Amygdala (tissue), 56 donors: ENCODE results near the gene ERP27.

ENCODE experiments used
- DNase-seq, 56 donors: peaks; one replicate each; lab custom pipeline; 2025; lab: John Stamatoyannopoulos, UW

Gene ERP27

DNA sequence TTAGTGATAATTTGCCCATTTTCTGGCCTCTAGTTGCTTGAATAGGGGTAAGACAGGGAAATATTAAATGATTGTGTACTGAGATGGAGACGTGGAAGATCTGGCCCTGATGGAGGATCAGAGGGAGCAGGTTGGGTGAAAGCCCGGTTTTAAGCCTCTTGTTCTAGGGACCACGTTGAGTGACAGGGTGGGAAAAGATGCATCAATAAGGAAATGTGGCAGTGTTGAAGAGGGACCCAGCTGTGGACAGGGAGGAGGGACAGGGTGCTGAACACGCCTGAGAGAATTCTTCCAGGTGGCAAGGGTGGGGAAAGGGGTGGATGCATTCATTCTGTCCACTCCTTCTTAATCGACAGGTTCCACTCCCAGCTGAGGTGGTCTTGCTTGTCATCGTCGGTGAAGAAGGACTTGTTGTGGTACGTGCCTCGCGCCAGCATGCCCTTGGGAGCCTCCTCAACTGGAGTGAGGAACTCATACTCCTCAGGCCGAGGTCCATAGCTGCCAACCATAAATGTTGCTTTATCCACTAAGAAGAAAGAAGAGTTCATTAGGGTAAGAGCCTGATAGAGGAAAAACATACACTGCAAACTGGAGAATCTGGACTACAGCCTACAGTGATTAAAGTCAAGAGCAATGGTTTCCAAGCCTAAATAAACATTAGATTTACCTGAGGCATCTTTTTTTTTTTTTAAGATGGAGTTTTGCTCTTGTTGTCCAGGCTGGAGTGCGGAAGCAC lies 4.0 kb upstream of the ERP27 start:
- no peak for DNase-seq

GRCh38 chr12:14941369-14941768 lies 3.0 kb upstream of the ERP27 start:
- no peak for DNase-seq

- no peak for DNase-seq
Observed at GRCh38 chr12:14937689-14938088, 648 bp downstream of the ERP27 start.

- no peak for DNase-seq
Observed at GRCh38 chr12:14937014-14937413, 1.3 kb downstream of the ERP27 start.

- DNase-seq = no peak
Observed at GRCh38 chr12:14936224-14936861, 2.0 kb downstream of the ERP27 start.

DNA sequence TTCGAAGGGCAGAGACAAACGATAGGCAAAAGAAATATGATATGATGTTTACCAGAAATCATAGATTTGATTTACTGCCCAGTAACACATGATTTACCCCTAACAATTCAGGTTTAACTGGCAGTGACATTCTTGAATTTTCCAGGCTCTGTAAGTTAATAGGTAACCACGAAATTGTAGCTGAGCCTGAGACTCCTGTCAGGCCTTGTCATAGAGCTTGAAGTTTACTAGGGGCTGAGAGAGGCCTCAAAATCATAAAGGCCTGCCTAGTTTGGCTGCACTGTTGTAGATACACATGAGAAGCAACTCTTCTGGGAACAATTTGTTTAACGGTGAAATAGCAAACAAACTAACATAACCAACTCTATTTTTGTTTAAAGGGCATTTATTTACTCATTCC lies 3.3 kb downstream of the ERP27 start:
- DNase-seq = no peak

GRCh38 chr12:14934511-14934910 lies 3.8 kb downstream of the ERP27 start:
- no peak for DNase-seq

DNA sequence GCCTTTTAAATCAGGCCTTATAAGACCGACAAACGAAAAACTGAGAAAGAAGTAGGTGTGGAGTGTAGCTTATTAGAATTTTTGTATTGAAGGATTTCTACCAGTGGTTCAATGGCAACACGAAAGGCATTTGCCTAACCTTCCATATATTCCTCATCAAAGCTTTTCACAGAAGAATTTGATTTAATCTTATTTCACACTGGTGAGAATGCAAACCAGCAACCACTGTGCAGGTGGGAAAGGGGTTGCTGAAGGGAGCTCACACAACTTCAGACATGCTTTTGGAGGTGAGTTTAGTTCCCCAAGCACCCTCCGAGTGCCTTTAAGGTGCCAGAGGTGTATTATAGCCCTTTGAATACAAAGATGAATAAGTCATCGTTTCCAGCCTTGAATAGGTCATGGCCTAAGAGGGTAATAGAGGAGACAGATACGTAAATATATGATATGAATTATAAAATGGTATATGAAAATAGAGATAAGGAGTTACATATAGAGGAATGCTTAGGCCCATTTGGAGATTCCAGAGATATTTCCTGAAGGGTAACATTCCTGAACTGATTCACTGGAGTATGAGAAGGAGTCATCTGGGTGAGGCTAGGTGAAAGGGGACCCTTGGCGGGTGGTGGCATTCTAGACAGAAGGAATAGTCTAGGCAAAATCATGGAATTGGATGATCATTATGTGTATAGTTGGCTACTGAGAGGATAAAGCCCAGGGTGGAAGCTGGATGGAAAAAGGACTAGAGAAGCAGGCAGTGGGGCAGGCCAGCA lies 6.4 kb downstream of the ERP27 start:
- no peak for DNase-seq

DNA sequence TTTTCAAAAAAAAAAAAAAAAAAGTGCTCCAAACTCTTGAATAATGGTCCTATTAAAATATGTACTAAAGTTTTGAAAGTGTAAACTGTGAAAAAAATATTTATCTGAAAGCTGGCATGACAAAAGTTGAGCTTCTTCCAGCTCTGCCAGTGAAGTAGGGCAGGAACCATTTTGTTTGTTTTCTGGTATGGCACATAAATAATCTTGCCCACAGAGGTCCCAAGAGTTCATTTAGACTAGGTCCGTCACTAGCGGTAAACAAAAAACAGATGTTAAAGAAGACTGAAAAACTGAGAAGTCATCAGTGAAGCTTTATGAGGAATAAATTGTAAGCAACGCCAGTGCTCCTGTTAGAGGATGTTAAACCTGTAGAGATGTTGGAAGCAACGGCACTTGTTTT lies 7.0 kb downstream of the ERP27 start:
- DNase-seq = no peak

DNA sequence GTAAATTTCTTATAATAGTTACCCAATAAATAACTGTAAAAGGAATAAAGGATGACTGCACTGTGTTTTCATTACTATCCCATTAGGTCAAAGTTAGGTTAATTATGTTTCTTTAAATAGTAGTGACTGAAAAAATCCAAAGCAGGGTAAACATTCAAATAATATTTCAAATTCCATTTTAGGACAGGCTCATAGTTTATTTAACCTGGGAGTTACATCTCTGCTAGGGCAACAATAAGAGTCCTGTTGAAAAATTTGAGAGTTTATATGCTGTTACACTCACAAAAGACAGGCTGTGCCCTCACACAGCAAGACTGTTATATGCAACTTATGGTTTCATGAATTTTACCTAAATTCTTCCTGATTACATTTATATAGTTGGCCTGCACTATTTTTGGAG lies 8.0 kb downstream of the ERP27 start:
- no peak for DNase-seq

GRCh38 chr12:14928931-14929330 lies 9.4 kb downstream of the ERP27 start:
- no peak for DNase-seq

GRCh38 chr12:14927267-14927666 lies 11.1 kb downstream of the ERP27 start:
- DNase-seq = no peak

DNA sequence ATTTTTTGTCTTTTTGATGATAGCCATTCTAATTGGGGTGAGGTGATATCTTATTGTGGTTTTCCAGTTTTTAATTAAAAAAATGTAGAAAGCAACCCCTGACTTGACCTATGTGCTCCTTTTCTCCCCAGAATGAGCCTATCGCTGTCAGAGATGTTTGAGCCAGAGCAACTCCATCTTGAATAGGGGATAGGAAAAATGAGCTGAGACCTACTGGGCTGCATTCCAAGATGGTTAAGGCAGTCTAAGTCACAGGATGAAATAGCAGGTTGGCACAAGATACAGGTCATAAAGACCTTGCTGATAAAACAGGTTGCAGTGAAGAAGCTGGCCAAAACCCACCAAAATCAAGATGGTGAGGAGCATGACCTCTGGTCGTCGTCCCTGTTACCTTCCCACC lies 13.8 kb downstream of the ERP27 start:
- DNase-seq = no peak

DNA sequence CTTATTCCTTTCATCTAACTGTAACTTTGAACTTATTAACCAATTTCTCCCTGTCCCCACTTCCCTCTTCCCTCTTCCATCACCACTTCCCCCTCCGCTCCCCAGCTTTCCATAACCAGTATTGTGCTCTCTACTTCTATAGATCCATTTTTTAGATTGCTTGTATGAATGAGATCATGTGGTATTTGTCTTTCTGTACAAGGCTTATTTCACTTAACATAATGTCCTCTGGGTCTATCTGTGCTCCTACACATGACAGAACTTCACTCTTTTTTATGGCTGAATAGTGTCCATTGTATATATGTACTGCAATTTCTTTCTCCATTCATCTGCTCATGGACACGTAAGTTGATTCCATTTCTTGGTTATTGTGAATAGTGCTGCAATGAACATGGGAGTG lies 14.4 kb downstream of the ERP27 start:
- no peak for DNase-seq

- DNase-seq = no peak
Observed at GRCh38 chr12:14921218-14921617, 17.1 kb downstream of the ERP27 start.

DNA sequence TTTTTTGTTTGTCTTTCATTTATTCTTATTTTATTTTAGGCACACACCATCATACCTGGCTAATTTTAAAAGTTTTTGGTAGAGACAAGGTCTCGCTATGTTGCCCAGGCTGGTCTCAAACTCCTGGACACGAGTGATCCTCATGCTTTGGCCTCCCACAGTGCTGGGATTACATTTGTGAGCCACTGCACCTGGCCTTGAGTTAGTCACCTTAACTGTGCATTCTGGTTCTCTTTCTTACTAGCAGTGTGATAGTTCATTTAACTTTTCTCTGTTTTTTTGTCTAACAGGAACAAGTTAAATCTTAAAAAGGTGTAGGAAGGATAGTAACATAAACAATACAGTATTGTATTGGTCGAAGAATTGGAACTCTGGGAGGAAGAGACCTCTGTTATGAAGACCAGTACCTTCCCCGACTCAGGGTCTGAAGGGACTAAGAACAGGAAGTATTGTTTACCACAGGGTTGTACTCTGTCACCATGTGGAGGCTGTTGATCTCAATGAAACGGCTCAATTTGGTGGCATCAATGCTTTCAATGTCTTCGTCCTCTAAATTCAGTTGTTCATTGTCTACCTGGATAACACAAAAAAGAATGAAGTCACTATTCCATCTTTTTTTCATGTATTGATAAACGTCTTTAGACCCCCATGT lies 17.7 kb downstream of the ERP27 start:
- no peak for DNase-seq

DNA sequence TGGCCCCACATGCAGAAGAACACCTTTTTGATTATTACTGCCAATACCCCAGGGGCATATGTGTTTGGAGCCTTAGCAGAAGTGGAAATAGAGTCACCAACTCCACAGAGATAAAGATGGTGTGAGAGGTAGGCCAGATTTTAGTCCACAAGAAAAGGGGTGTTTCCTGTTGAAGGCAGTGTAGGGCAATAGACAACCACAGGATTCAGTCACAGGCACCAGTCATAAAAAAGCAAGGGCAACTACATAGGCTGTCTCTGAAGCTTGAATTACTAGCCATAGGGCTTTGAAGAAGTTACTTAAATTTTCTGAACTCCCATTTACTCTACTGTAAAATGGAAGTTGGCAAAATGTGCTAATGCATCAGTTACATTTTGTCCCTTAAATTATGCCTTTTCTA lies 18.9 kb downstream of the ERP27 start:
- DNase-seq = no peak

DNA sequence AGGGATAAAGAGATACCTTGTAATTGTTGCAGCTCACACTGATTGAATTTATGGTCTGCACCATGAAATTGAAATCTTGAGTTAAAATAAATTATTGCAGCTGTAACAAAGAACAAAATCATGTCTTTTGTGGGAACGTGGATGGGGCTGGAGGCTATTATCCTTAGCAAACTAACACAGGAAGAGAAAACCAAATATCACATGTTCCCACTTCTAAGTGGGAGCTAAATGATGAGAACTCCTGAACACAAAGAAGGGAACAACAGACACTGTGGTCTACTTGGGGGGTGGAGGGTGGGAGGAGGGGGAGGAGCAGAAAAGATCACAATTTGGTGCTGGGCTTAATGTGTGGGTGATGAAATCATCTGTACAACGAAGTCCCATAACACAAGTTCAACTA lies 22.6 kb downstream of the ERP27 start:
- DNase-seq = no peak

DNA sequence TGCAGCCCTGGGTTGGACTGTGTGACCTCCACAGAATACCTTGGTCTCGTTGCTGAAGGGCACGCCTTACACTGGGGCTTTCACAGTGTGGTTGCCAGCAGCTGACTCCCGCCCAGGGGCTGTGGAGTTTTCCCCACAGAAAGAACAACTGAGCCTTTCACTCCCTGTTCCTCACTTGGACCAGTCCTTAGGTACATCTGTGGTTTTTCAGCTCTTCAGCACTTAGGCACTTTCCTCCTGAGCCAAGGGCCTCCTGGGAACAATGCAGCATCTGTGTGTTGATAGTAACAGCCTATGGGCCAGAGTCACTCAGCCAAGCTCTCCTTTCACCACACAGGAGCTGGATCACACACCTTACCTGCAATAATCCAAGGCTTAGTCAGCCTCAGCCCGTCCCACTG lies 25.0 kb downstream of the ERP27 start:
- no peak for DNase-seq

DNA sequence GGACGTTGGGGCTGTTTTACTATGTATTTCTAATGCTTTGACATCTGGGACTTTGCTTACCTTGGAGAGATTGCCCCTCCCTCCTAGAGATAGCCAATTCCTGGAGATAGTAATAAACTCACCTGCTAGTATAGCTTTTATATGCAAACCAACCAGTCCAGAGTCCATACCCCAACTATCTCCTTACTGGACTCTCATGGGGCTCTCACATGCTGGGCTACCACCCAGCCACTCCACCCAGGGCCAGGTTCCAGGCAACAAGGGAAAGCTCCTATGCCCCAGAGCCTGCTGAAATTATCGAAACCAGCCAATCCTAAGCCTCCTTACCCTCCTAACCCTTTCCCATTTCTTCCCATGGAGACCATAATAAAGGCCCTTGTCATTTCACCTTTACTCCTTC lies 27.2 kb downstream of the ERP27 start:
- no peak for DNase-seq
